GM12878 (cell line): ENCODE data around the gene LRRC57. TPM values are rescaled to one million over a fixed set of nuclear protein-coding genes. Genes with fewer than 3 reads are reported as not detected.

Experiments
- ATAC-seq: fragments of 200-7000 bp; cut with Tn5 transposase; 3 replicates; pipeline ENCODE4 v1.9.1; 2020; ENCODE audit warnings: mild to moderate bottlenecking, moderate library complexity
- BruUV-seq: library from RNA; stranded (reverse); fragments of 400-500 nt; replicated peaks from 2 replicates; lab custom pipeline; 2021; lab: Mats Ljungman, UMichigan
- CTCF ChIA-PET: fragments of 300-600 bp; sonication (Branson Sonifier 250); formaldehyde crosslinking; extraction: SDS; loops from one replicate; lab custom pipeline; 2021; ENCODE audit warnings: inconsistent platforms; lab: Yijun Ruan, JAX
- POLR2A ChIA-PET: fragments of 350-600 bp; formaldehyde crosslinking; extraction: SDS; loops from one replicate; lab custom pipeline; 2021; ENCODE audit warnings: inconsistent platforms; lab: Charles Lee
- RAD21 ChIA-PET: fragments of 300-600 bp; sonication (Branson Sonifier 250); formaldehyde crosslinking; loops from one replicate; lab custom pipeline; 2023; ENCODE audit warnings: antibody characterized with exemption; ENCODE audit not compliant: unreplicated experiment; lab: Charles Lee
- SMC1A ChIA-PET: fragments of 300-600 bp; sonication (Branson Sonifier 250); formaldehyde crosslinking; loops from one replicate; lab custom pipeline; 2023; ENCODE audit not compliant: unreplicated experiment, uncharacterized antibody; lab: Charles Lee
- DNase-seq: peaks from one replicate; pipeline ENCODE4 v3.0.0-alpha.2; 2011; ENCODE audit warnings: low read depth, low spot score
- FAIRE-seq: peaks from 3 replicates; lab custom pipeline; 2011; peaks lifted over from hg19 to GRCh38; lab: Jason Lieb, UNC
- H2AFZ ChIP-seq: 2 replicates; pipeline ENCODE4 v1.6.0; 2011; ENCODE audit warnings: low read depth, low read length, control low read depth; ENCODE audit not compliant: control insufficient read depth
- H3K27ac ChIP-seq: 2 replicates; pipeline ENCODE4 v1.5.1; 2011; ENCODE audit warnings: control low read depth; ENCODE audit not compliant: control insufficient read depth, insufficient read depth
- H3K27me3 ChIP-seq, 2 experiments: replicated peaks in 1 of 2; 2 replicates each; pipeline versions ENCODE4 v1.6.0 to v1.6.1; 2011; ENCODE audit warnings: low read length in 1 of 2; ENCODE audit not compliant: control insufficient read depth in 2 of 2, insufficient read depth in 2 of 2
- H3K36me3 ChIP-seq, 2 experiments: 2 replicates each; pipeline ENCODE4 v1.5.1; 2011; ENCODE audit warnings: low read length in 1 of 2; ENCODE audit not compliant: control insufficient read depth in 2 of 2, insufficient read depth in 2 of 2
- H3K4me1 ChIP-seq: 2 replicates; pipeline ENCODE4 v1.6.1; 2011; ENCODE audit warnings: mild to moderate bottlenecking, low read length, moderate library complexity, mixed read lengths; ENCODE audit not compliant: control insufficient read depth, insufficient read depth
- H3K4me2 ChIP-seq: 2 replicates; pipeline ENCODE4 v1.6.0; 2011; ENCODE audit warnings: control low read depth; ENCODE audit not compliant: control insufficient read depth, insufficient read depth
- H3K4me3 ChIP-seq: fragments of 200-600 bp; sonication (generic); 2 replicates; pipeline ENCODE4 v1.5.1; 2016
- H3K79me2 ChIP-seq: 2 replicates; pipeline ENCODE4 v1.6.0; 2011; ENCODE audit warnings: low read length; ENCODE audit not compliant: control insufficient read depth, insufficient read depth
- H3K9ac ChIP-seq: 2 replicates; pipeline ENCODE4 v1.8.0; 2011; ENCODE audit warnings: low read length, control low read depth, mixed read lengths; ENCODE audit not compliant: control insufficient read depth, insufficient read depth
- H3K9me3 ChIP-seq: replicated peaks from 3 replicates; pipeline ENCODE4 v1.5.1; 2011; ENCODE audit warnings: mild to moderate bottlenecking, low read length; ENCODE audit not compliant: control insufficient read depth, insufficient read depth
- H4K20me1 ChIP-seq: 2 replicates; pipeline ENCODE4 v1.6.0; 2011; ENCODE audit not compliant: control insufficient read depth, insufficient read depth
- CBX3 ChIP-seq: fragments of 200-600 bp; sonication (generic); IDR thresholded peaks from 2 replicates; pipeline ENCODE4 v1.6.1; 2016; ENCODE audit warnings: low read depth, borderline replicate concordance
- CUX1 ChIP-seq: IDR thresholded peaks from 2 replicates; pipeline ENCODE4 v1.6.1; 2012; ENCODE audit warnings: improper control_type of control experiment, low read depth, low read length; ENCODE audit not compliant: insufficient replicate concordance
- JUND ChIP-seq: IDR thresholded peaks from 2 replicates; pipeline ENCODE4 v1.6.1; 2012; ENCODE audit warnings: low read depth, mild to moderate bottlenecking, low read length, improper control_type of control experiment, moderate library complexity
- MAX ChIP-seq: IDR thresholded peaks from 2 replicates; pipeline ENCODE4 v1.6.1; 2012; ENCODE audit warnings: low read depth, low read length, improper control_type of control experiment
- MLLT1 ChIP-seq: fragments of 450-650 bp; IDR thresholded peaks from 2 replicates; pipeline ENCODE4 v1.6.1; 2016; ENCODE audit warnings: mild to moderate bottlenecking
- NFYA ChIP-seq: IDR thresholded peaks from 2 replicates; pipeline ENCODE4 v1.6.1; 2011; ENCODE audit warnings: low read depth, mild to moderate bottlenecking, low read length, improper control_type of control experiment, borderline replicate concordance
- RAD21 ChIP-seq: IDR thresholded peaks from 2 replicates; pipeline ENCODE4 v1.6.1; 2011; ENCODE audit warnings: mild to moderate bottlenecking, low read depth, low read length, moderate library complexity; ENCODE audit not compliant: insufficient read depth
- RCOR1 ChIP-seq: conservative IDR thresholded peaks from 2 replicates; pipeline ENCODE4 v1.6.1; 2012; ENCODE audit warnings: low read depth, low read length, improper control_type of control experiment
- RELA ChIP-seq: fragments of 450-650 bp; IDR thresholded peaks from 2 replicates; pipeline ENCODE4 v1.8.0; 2014; ENCODE audit warnings: borderline replicate concordance; ENCODE audit not compliant: partially characterized antibody
- SP1 ChIP-seq: IDR thresholded peaks from one replicate; pipeline ENCODE4 v1.6.1; 2011; ENCODE audit warnings: low read depth, low read length
- SREBF2 ChIP-seq: IDR thresholded peaks from 2 replicates; pipeline ENCODE4 v1.6.1; 2012; ENCODE audit warnings: mild to moderate bottlenecking, low read length
- STAT1 ChIP-seq: fragments of 450-650 bp; conservative IDR thresholded peaks from 2 replicates; pipeline ENCODE4 v1.6.1; 2014; ENCODE audit warnings: antibody characterized with exemption, mild to moderate bottlenecking
- TARDBP ChIP-seq: IDR thresholded peaks from 2 replicates; pipeline ENCODE4 v1.6.1; 2016; ENCODE audit warnings: borderline replicate concordance
- WRNIP1 ChIP-seq: IDR thresholded peaks from 2 replicates; pipeline ENCODE4 v1.6.1; 2011; ENCODE audit warnings: low read depth, low read length, improper control_type of control experiment, borderline replicate concordance
- YY1 ChIP-seq: IDR thresholded peaks from 2 replicates; pipeline ENCODE4 v1.6.1; 2011; ENCODE audit warnings: low read depth, mild to moderate bottlenecking, low read length
- ZNF622 ChIP-seq: fragments of 450-650 bp; IDR thresholded peaks from 2 replicates; pipeline ENCODE4 v1.6.1; 2017; ENCODE audit warnings: mild to moderate bottlenecking, inconsistent platforms
- ZSCAN29 ChIP-seq: fragments of 450-650 bp; IDR thresholded peaks from 2 replicates; pipeline ENCODE4 v1.6.1; 2017; ENCODE audit warnings: mild to moderate bottlenecking, moderate library complexity
- WGBS: methylation state at CpG from one replicate; pipeline ENCODE4 v1.1.6; 2016; ENCODE audit warnings: low lambda C conversion rate; ENCODE audit not compliant: insufficient replicate concordance, insufficient coverage; ENCODE audit errors: missing lambda C conversion rate; 5-methylcytosine and 5-hydroxymethylcytosine counted together
- in situ Hi-C: fragments of 300-500 bp; cut with MboI; formaldehyde crosslinking; loops from 9 replicates; pipeline ENCODE4 v1.14.3; 2018; ENCODE audit warnings: mixed read lengths
- intact Hi-C: fragments of 100-400 bp; cut with micrococcal nuclease; formaldehyde crosslinking; loops from one replicate; pipeline ENCODE4 v1.14.2; 2022; ENCODE audit not compliant: unreplicated experiment
- polyA plus RNA-seq, 11 experiments: library from polyadenylated mRNA; depleted of rRNA in 4 of 11; unstranded in 6 of 11; stranded (reverse) in 5 of 11; fragments of >200 nt; fragmentation: Nextera tagmentation in 4 of 11; fragmentation: Illumina TruSeq in 1 of 11; extraction: Ambion mirVana in 4 of 11; extraction: Trizol in 1 of 11; gene quantifications; 1 replicate in 1 of 11; 2 replicates in 10 of 11; pipeline versions ENCODE4 v1.2.1 to v1.2.3, GENCODE V29; 2011 to 2016; ENCODE audit warnings: inconsistent platforms in 2 of 11, missing spikeins in 2 of 11, low read depth in 1 of 11
- total RNA-seq, 4 experiments: library from RNA; depleted of rRNA in 3 of 4; stranded (reverse); fragments of >200 nt in 3 of 4; fragmentation: Illumina TruSeq in 1 of 4; extraction: Trizol in 1 of 4; gene quantifications; 2 replicates each; pipeline versions ENCODE4 v1.2.1 to v1.2.3, GENCODE V29; 2013 to 2021

Gene LRRC57
- total and polyA plus RNA-seq, 10 of the 15 experiments (the other 5 are each of a cell fraction or from before 2014, with no cell fraction given), result 5.2 to 15.7 (median 9.6) TPM

GRCh38 chr15:42533246-42533645, 15.3 kb downstream of the LRRC57 start (continued):
- TF ChIP-seq CUX1, result no peak

- ChIA-PET CTCF (interaction anchor here (1.0 to 1.1 kb wide), 2 partner anchors 19 to 25 kb away, joined by 3 read pairs; no protein-coding TSS in a partner anchor), POLR2A (interaction anchor here (1.1 kb wide), 1 partner anchor 52 kb away, joined by 4 read pairs; no protein-coding TSS in a partner anchor), SMC1A (interaction anchor here (1.0 to 8.1 kb wide), 4 partner anchors 15 to 118 kb away, joined by 3 to 45 read pairs (median 4); partner anchors contain the start of genes HAUS2 and LRRC57), RAD21 (no interaction called here)
- no peak for TF ChIP-seq SP1
- TF ChIP-seq ZNF622, result no peak
- TF ChIP-seq WRNIP1, result no peak
- no peak for TF ChIP-seq RAD21
- TF ChIP-seq STAT1, result no peak
- no peak for TF ChIP-seq ZSCAN29
- TF ChIP-seq RCOR1, result no peak
- no peak for TF ChIP-seq SREBF2
- TF ChIP-seq MLLT1, result no peak
- TF ChIP-seq CBX3, result no peak
- TF ChIP-seq JUND, result no peak
- TF ChIP-seq YY1, result no peak
- TF ChIP-seq TARDBP, result no peak
- no peak for TF ChIP-seq RELA
- TF ChIP-seq NFYA, result no peak
- TF ChIP-seq MAX, result no peak
- 81% methylated on average over 3 of the region's 3 CpGs for WGBS
- Histone ChIP-seq H3K27ac (no peak overlapping the region), H3K9me3 (no peaks in the 10 kb centered on the region), H3K79me2 (no peaks in the 10 kb centered on the region), H2AFZ (no peak overlapping the region), H3K4me2 (no peak overlapping the region), H3K36me3 (peaks cover 0 to 12% of the 10 kb centered on the region in 2 experiments; a peak in 3 of 4 replicates), H4K20me1 (no peaks in the 10 kb centered on the region), H3K9ac (no peak overlapping the region), H3K27me3 (no peaks in the 10 kb centered on the region), H3K4me3 (no peak overlapping the region), H3K4me1 (no peaks in the 10 kb centered on the region)
- BruUV-seq, result no TSS peak
- in situ Hi-C loops (no loop called here), intact Hi-C loops (no loop called here)
- ATAC-seq (no peak), FAIRE-seq (no peak), DNase-seq (no peak)
Observed at GRCh38 chr15:42528970-42529369, 19.6 kb downstream of the LRRC57 start.
